C4-2B (cell line): Measurements from ENCODE around the gene GALNTL6.

ENCODE experiments used
- CTCF ChIP-seq: fragments of 450-650 bp; conservative IDR thresholded peaks from 2 replicates; pipeline ENCODE4 v1.5.1; 2017; ENCODE audit warnings: mild to moderate bottlenecking
- ZFX ChIP-seq: fragments of 450-650 bp; IDR thresholded peaks from 2 replicates; pipeline ENCODE4 v1.6.1; 2017

DNA sequence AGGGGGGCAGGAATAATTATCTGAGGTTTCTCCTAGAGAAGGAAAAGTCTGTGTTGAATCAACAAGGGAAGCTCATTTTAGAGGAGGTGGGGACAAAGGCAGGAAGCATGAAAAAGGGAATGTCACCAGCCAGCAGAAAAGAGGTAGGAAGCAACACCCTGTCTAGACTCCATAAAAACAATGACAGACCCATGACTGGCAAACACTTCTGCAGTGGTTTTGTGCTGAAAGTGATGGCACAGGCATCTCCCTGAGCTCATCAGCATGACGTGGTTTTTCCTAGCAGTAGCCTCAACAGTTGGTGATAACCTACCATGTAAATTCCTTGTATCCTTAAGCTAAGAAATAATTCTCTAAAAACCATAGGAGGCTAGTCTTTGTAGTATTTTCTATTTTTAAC lies 1244.7 kb downstream of the GALNTL6 start:
- TF ChIP-seq ZFX (no peak), CTCF (no peak)
